Measurements from ENCODE around the gene MYEF2.

The MYEF2 gene

GRCh38 chr15:48170981-48171380, 7.1 kb downstream of the MYEF2 start:
- Histone ChIP-seq H2AFZ (ENCODE audit: low read depth, low read length, severe bottlenecking) (no peak overlapping the region), H3K9ac (ENCODE audit: low read length) (no peak overlapping the region), H3K9me2 (replicated peaks; ENCODE audit: insufficient read depth, low read length) (no peaks in the 10 kb centered on the region), H3K4me3 (ENCODE audit: insufficient read depth, low read length, poor library complexity, severe bottlenecking) (no peak overlapping the region), H3K79me2 (ENCODE audit: insufficient read depth, low read length) (no peaks in the 10 kb centered on the region), H3K27ac (ENCODE audit: low read depth, low read length) (no peak overlapping the region), H3K9me3 (ENCODE audit: insufficient read depth, low read length) (no peaks in the 10 kb centered on the region), H4K20me1 (ENCODE audit: low read depth, low read length) (no peaks in the 10 kb centered on the region), H3K27me3 (ENCODE audit: low read length) (no peaks in the 10 kb centered on the region), H3K36me3 (ENCODE audit: low read length) (no peaks in the 10 kb centered on the region), H3F3A (ENCODE audit: insufficient read depth) (no peaks in the 10 kb centered on the region), H3K4me2 (ENCODE audit: low read depth, low read length, poor library complexity, severe bottlenecking) (no peak overlapping the region)
- TF ChIP-seq EZH2phosphoT487 (conservative IDR thresholded peaks at IDR 0.05; ENCODE audit: low read length): no peak
- TF ChIP-seq CTCF (IDR thresholded peaks at IDR 0.05; ENCODE audit: insufficient read depth, low read length, poor library complexity, severe bottlenecking): no peak

GRCh38 chr15:48168616-48169015, 9.5 kb downstream of the MYEF2 start:
- Histone ChIP-seq H2AFZ (ENCODE audit: low read depth, low read length, severe bottlenecking) (no peak overlapping the region), H4K20me1 (ENCODE audit: low read depth, low read length) (no peaks in the 10 kb centered on the region), H3K9me2 (replicated peaks; ENCODE audit: insufficient read depth, low read length) (no peaks in the 10 kb centered on the region), H3F3A (ENCODE audit: insufficient read depth) (no peaks in the 10 kb centered on the region), H3K9me3 (ENCODE audit: insufficient read depth, low read length) (no peaks in the 10 kb centered on the region), H3K27ac (ENCODE audit: low read depth, low read length) (no peak overlapping the region), H3K27me3 (ENCODE audit: low read length) (no peaks in the 10 kb centered on the region), H3K36me3 (ENCODE audit: low read length) (no peaks in the 10 kb centered on the region), H3K4me3 (ENCODE audit: insufficient read depth, low read length, poor library complexity, severe bottlenecking) (no peak overlapping the region), H3K79me2 (ENCODE audit: insufficient read depth, low read length) (no peaks in the 10 kb centered on the region), H3K4me2 (ENCODE audit: low read depth, low read length, poor library complexity, severe bottlenecking) (no peak overlapping the region), H3K9ac (ENCODE audit: low read length) (no peak overlapping the region)
- TF ChIP-seq CTCF (IDR thresholded peaks at IDR 0.05; ENCODE audit: insufficient read depth, low read length, poor library complexity, severe bottlenecking) (no peak), EZH2phosphoT487 (conservative IDR thresholded peaks at IDR 0.05; ENCODE audit: low read length) (no peak)

- Histone ChIP-seq H3K27me3 (ENCODE audit: low read length) (no peaks in the 10 kb centered on the region), H4K20me1 (ENCODE audit: low read depth, low read length) (no peaks in the 10 kb centered on the region), H3F3A (ENCODE audit: insufficient read depth) (no peaks in the 10 kb centered on the region), H3K9ac (ENCODE audit: low read length) (no peak overlapping the region), H3K4me3 (ENCODE audit: insufficient read depth, low read length, poor library complexity, severe bottlenecking) (no peak overlapping the region), H3K27ac (ENCODE audit: low read depth, low read length) (no peak overlapping the region), H3K79me2 (ENCODE audit: insufficient read depth, low read length) (no peaks in the 10 kb centered on the region), H3K9me3 (ENCODE audit: insufficient read depth, low read length) (no peaks in the 10 kb centered on the region), H3K9me2 (replicated peaks; ENCODE audit: insufficient read depth, low read length) (no peaks in the 10 kb centered on the region), H2AFZ (ENCODE audit: low read depth, low read length, severe bottlenecking) (no peak overlapping the region), H3K4me2 (ENCODE audit: low read depth, low read length, poor library complexity, severe bottlenecking) (no peak overlapping the region), H3K36me3 (ENCODE audit: low read length) (no peaks in the 10 kb centered on the region)
- TF ChIP-seq EZH2phosphoT487 (conservative IDR thresholded peaks at IDR 0.05; ENCODE audit: low read length): no peak
- TF ChIP-seq CTCF (IDR thresholded peaks at IDR 0.05; ENCODE audit: insufficient read depth, low read length, poor library complexity, severe bottlenecking): no peak
These were observed 24.6 kb downstream of the MYEF2 start for GRCh38 chr15:48153526-48153925.
